GM21423 (cell line): Measurements from ENCODE around the gene ACSL6.

Experiments used
- ATAC-seq: cut with Tn5 transposase; IDR thresholded peaks from one replicate; pipeline ENCODE4 v1.9.1; 2021; ENCODE audit warnings: mild to moderate bottlenecking, moderate library complexity; ENCODE audit not compliant: unreplicated experiment

The ACSL6 gene, protein sequence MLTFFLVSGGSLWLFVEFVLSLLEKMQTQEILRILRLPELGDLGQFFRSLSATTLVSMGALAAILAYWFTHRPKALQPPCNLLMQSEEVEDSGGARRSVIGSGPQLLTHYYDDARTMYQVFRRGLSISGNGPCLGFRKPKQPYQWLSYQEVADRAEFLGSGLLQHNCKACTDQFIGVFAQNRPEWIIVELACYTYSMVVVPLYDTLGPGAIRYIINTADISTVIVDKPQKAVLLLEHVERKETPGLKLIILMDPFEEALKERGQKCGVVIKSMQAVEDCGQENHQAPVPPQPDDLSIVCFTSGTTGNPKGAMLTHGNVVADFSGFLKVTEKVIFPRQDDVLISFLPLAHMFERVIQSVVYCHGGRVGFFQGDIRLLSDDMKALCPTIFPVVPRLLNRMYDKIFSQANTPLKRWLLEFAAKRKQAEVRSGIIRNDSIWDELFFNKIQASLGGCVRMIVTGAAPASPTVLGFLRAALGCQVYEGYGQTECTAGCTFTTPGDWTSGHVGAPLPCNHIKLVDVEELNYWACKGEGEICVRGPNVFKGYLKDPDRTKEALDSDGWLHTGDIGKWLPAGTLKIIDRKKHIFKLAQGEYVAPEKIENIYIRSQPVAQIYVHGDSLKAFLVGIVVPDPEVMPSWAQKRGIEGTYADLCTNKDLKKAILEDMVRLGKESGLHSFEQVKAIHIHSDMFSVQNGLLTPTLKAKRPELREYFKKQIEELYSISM

DNA sequence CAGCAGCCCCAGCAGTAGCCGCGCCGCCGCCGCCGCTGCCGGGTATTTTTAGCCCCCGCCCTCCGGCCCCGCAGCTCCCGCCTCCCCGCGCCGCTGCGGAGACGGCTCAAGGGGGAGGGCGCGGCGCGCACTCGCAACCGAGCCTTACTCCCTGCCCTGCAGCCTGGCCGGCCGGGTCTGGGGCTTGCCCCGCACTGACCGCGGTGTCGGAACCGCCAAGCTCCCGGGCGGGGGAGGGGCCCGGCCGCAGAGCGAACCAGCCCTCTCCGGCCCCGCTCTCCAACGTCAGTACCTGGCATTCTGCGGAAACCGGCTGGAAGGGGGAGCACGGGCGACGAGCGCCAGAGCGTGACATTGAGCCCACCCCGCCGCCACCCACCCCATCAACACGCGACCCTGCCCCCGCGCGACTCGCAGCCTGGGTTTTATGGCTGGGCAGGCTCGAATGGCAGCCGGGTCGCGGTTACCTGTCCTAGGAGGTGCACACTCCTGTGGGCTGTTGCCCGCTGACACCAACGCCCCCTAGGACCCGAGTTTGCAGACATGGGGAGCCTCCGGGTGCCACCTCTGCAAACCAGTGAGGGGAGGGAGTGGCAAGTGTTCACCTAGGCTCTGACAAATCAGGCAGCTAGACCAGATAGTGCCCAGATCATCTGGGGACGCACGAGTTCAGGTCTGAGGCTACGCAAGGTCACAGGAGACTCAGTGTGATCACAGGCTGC is at the start of gene ACSL6:
ACSL6 (minus strand) TSS at position 37 of the 722 bp plus-strand sequence. CDS start 105 bp downstream, outside the sequence.
- no peak for ATAC-seq

- ATAC-seq: no peak
These were observed 49.2 kb upstream of the ACSL6 start, which contains the start of gene IL3 for GRCh38 chr5:132060501-132061161. Gene IL3, plus strand, starts transcription at chr5:132060655. Its CDS starts 52 bp downstream, at chr5:132060707.

DNA sequence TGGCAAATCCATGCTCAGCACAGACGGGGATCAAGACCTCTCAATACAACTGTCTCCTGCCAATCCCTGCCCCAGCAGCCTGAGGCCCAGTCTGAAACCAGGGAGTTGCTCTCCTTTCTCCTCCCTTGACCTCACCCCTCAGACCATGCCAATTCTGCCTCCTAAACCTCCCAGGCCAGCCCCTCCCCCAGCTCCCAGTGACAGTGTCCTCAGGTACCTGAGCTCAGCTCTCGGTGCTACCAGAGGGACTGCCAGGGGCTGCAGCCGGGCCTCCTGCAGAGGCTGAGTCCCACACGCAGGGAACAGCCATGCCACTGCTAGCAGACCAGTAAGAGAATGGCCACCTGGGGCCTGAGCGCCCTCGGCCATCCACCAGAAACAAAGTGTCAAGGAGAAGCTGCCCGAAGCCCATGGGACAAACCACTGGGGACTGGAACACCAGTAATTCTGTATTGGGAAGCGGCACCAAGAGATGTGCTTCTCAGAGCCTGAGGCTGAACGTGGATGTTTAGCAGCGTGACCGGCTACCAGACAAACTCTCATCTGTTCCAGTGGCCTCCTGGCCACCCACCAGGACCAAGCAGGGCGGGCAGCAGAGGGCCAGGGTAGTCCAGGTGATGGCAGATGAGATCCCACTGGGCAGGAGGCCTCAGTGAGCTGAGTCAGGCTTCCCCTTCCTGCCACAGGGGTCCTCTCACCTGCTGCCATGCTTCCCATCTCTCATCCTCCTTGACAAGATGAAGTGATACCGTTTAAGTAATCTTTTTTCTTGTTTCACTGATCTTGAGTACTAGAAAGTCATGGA is 48.4 kb upstream of the ACSL6 start:
- no peak for ATAC-seq

DNA sequence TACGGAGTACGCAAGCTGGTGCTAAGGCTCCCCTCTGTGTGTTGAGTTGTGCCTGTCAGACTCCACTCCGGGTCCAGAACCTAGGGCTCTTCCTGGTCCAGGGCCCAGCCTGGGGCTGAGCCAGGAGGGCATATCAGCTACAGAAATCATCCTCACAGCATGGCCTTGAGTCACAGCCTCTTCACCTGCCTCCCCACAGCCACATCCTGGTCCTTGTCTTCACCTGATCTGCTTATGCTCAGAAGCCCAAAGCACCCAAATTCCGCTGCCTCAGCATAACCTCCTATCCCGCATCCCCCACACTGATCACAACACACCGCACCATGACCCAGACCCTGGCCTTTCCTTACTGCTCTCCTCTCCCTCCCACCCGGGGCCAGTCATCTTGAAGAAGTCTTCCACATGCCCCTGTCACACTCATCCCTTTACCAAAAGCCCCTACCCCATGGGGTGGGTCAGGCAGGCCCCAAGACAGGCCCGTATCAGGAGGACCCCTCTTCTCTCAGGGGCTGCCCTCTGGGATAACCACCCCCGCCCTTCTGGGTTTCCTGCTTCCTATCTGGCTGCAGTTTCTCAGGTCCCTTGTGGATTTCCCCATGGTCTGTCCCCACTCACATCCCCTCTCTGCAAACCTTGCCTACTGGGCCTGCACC is 47.7 kb upstream of the ACSL6 start:
- no peak for ATAC-seq

DNA sequence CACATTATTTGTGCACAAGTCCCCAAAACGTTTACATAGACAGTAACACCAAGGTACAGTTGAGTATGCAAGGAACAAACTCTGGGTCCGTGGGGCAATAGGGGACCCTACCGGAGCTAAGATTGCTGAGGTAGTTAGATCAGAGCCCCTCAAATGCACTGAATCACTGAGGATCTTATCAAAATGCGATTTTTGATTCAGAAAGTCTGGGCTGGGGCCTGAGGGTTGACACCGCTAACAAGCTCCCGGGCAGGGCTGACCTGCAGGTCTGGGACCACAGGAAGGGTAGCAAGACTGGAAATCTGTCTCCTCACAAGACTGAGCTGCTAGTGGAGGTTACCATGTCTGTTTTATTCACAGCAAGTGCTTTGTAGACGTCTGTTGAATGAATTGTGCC is 47.2 kb upstream of the ACSL6 start:
- no peak for ATAC-seq

DNA sequence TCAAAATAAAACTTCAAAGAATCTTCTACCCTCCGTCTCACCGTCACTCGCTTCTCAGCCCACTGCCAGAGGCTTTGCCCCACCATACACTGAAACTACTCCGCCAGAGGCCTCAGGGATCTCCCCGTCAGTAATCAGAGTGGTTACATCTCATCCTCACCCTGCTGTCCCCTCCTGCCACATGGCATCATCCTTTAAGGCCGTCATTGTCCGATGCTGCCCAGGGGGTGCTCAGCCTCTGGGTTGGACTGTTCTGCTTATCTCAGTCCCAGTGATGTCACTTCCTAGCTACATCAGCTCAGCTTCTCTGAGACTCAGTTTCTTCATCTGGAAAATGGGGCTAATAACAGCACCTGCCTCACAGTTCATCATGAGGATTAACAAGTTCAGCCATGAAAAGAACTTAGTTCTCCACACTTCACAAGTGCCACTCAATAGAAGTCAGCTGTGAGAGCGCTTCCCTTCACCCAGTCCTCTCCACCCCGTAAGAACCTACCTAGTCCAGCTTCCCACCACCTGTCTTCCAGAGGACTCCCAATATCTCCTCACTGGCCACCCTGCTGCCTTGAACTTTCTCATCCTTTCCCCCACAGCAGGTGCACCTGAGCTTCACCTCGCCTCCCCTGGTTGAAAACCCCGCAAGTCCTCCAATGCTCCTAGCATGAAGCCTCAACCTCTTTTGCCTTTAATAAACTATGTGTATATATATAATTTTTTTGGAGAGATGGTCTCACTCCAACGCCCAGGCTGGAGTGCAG is 46.2 kb upstream of the ACSL6 start:
- no peak for ATAC-seq

- no peak for ATAC-seq
These were observed 45.4 kb upstream of the ACSL6 start for GRCh38 chr5:132056610-132057497.

- ATAC-seq: no peak
These were observed 44.6 kb upstream of the ACSL6 start for GRCh38 chr5:132055808-132056609.

DNA sequence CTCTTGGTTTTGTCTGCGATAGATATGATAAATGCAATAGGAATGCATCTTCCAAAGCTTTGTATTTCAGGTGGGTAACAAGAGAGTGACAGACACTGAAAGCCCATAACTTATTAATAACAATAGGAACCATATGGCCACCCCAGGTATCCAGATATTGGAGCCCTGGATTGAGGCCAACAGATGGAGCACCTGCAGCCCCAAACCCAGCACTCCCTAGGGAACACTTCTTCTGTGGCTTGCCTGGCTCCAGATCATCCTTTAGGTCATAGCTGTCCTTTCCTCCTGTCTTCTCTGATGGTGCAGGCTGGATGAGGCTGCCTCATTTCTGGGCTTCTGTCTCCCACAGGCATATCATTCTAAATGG is 44.0 kb upstream of the ACSL6 start:
- ATAC-seq: no peak

DNA sequence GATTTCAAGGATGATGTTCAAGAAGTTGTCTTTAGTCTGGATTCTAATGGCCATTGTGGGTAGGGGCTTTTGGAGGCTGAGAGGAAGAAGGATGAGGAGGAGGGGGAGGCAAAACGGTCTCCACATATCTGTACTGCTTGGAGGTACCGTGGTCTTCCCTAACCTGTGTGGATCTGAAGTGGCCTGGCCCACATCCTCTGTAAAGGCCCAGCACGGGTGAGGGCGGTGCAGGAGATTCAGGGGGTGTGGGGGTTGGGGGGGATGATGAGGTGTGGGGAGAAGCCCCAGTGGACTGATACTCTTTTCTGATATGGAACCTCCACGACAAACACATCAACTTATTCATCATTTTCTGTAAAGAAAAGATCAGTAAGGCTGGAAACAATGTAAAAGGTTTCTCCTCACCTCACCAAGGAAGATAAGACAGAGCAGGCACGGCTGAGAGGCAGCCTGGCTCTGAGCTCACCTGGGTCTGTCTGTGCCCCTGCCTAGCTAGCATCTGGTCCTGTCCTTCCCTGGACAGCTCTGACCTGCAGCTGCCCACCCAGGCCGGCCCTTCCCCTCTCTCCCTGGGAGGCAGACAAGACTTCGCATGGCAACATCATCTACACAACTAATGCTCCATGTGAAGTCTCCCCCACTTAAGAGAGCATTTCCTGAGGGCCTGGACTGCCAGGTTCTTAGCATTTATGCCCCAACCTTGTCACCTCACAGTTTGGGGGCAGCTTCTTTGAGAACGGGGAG is 43.4 kb upstream of the ACSL6 start:
- ATAC-seq: no peak

GRCh38 chr5:132054031-132054696 is 42.7 kb upstream of the ACSL6 start:
- no peak for ATAC-seq

GRCh38 chr5:132053483-132053882 is 42.0 kb upstream of the ACSL6 start:
- ATAC-seq: no peak

- ATAC-seq: no peak
These were observed 41.1 kb upstream of the ACSL6 start for GRCh38 chr5:132052520-132052919.

DNA sequence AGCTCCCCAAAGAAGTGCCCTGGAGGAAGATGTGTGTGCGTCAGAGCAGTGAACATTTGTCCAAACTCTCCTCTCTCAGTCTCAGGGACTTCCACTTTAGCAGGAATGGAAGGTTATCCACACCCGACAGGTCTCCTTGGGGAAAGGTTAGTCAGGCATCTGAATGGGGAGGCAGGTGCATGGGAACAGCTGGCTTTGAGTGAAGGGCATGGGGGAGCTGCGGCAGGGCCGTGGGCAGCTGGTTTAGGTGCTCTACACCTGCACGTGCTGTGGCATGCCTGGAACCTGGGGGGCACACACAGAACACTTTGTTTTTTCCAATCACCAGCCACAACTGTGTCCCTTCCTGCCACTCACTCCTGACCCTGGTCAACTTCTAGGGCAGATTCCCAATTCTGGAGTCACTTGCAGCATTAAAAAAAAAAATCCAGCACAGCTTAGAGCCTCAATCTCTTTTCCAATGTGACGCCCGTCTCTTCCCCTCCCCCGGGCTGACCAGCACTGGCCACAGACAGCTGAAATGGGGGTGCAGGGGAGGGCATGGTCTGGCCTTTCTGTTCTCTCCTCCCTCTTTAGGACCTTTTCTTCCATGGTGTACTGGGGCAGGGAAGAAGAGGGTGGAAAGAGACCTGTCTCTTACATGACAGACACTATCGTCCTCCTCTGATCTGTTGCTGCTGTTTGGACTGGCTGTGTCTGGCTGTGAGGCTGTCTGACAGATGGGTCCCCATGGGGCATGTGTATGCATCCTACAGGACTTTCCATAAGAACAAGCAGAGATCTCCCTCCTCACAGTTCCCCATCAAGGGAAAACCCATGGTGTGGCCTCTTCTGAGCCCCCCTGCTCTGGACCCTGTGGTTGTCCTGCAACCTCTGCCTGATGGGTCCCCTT is 39.4 kb upstream of the ACSL6 start:
- ATAC-seq: no peak

GRCh38 chr5:132050136-132050535 is 38.7 kb upstream of the ACSL6 start:
- no peak for ATAC-seq
